Kidney (tissue), 14 donors: Measurements from ENCODE around the gene C4BPA. TPM values are rescaled to one million over a fixed set of nuclear protein-coding genes. Genes with fewer than 3 reads are reported as not detected.

Source experiments
- DNase-seq, 5 donors: peaks; one replicate each; pipeline ENCODE4 v3.0.0-alpha.2; 2013 to 2020
- FAIRE-seq: peaks from 2 replicates; lab custom pipeline; 2012; peaks lifted over from hg19 to GRCh38; lab: Jason Lieb, UNC
- H3K27ac ChIP-seq, 2 donors: one replicate each; pipeline ENCODE4 v1.7.0; 2013; ENCODE audit warnings: low read depth in 2 of 2, low read length in 2 of 2, inconsistent platforms in 1 of 2
- H3K27me3 ChIP-seq: one replicate; pipeline ENCODE4 v1.7.1; 2013; ENCODE audit warnings: low read length, inconsistent platforms; ENCODE audit not compliant: control insufficient read depth, insufficient read depth
- H3K36me3 ChIP-seq, 3 donors: one replicate each; pipeline versions ENCODE4 v1.7.0 to v1.7.1; 2013; ENCODE audit warnings: low read length in 3 of 3, control low read depth in 1 of 3, inconsistent platforms in 1 of 3; ENCODE audit not compliant: insufficient read depth in 3 of 3, control insufficient read depth in 2 of 3
- H3K4me1 ChIP-seq, 3 donors: one replicate each; pipeline versions ENCODE4 v1.7.0 to v1.7.1; 2013; ENCODE audit warnings: low read length in 3 of 3, inconsistent platforms in 1 of 3, low read depth in 1 of 3; ENCODE audit not compliant: control insufficient read depth in 2 of 3, insufficient read depth in 2 of 3
- H3K4me3 ChIP-seq, 3 donors: one replicate each; pipeline versions ENCODE4 v1.7.0 to v1.8.1; 2013; ENCODE audit warnings: low read length in 3 of 3, control low read depth in 1 of 3, inconsistent platforms in 1 of 3
- H3K9ac ChIP-seq, 3 donors: one replicate each; pipeline versions ENCODE4 v1.7.0 to v1.7.1; 2013; ENCODE audit warnings: low read length in 3 of 3, control low read depth in 1 of 3, inconsistent platforms in 1 of 3
- H3K9me3 ChIP-seq, 3 donors: one replicate each; pipeline versions ENCODE4 v1.7.0 to v1.7.1; 2013; ENCODE audit warnings: low read length in 3 of 3, control low read depth in 1 of 3, inconsistent platforms in 1 of 3; ENCODE audit not compliant: control insufficient read depth in 2 of 3, insufficient read depth in 1 of 3
- intact Hi-C: fragments of 100-400 bp; cut with DNase I; formaldehyde crosslinking; loops from one replicate; pipeline ENCODE4 v1.11.1; 2022
- polyA plus RNA-seq: library from polyadenylated mRNA; stranded (reverse); fragments of 350-450 nt; fragmentation: Illumina TruSeq; extraction: RNeasy Lipid Tissue Mini Kit (QIAGEN cat#74804); gene quantifications from one replicate; pipeline ENCODE4 v1.2.3, GENCODE V29; 2014; ENCODE audit warnings: low read depth, low replicate concordance; ENCODE audit not compliant: insufficient read depth
- total RNA-seq: library from RNA; stranded (reverse); fragmentation: NEBNext Ultra II Directional; extraction: Animal tissue kit (Norgen Biotek cat#: 25700); gene quantifications from one replicate; pipeline ENCODE4 v1.2.1, GENCODE V29; 2021
- TF ChIP-seq, protein P1 (sequence below): IDR thresholded peaks from 3 replicates; pipeline ENCODE4 v1.5.1; 2012; ENCODE audit warnings: mild to moderate bottlenecking, moderate library complexity, borderline replicate concordance; ENCODE audit not compliant: insufficient read depth; ENCODE audit errors: extremely low read depth
- donor health status: control.
- donor health status: control.
- donor health status: control.
- donor health status: control.
- donor health status: control.
- donor health status: DM: yes; HTN: yes; CAD: no.
- donor health status: Normal renal cell carcinoma (clear cell type).

Gene C4BPA
- total and polyA plus RNA-seq, 2 donors from 2014 or later = 45.7 TPM; not detected in 1

DNA sequence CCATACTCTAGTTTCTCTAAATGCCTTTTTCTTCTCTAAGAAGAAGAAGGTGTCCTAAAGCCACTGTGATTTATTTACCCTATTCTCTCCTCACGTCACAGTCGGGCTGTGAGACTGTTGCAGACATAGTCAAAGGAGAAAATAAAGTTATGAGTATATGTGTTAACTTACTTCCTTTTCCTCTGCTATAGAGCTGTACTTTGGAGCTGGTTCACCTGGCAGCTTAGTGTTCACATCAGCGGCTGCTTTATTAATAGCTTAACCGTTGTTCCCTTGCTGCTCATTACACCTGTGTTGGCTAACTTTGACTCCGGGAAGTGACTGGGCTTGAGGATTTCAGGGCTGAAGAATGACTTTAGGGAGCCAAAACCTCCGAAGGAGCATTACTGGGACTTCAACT, 47.4 kb upstream of the C4BPA start:
- peak overlapping the region in 2 of 3 donors; percentile 49 to 52 for H3K4me3 ChIP-seq
- no peak for FAIRE-seq
- TF ChIP-seq, protein P1, sequence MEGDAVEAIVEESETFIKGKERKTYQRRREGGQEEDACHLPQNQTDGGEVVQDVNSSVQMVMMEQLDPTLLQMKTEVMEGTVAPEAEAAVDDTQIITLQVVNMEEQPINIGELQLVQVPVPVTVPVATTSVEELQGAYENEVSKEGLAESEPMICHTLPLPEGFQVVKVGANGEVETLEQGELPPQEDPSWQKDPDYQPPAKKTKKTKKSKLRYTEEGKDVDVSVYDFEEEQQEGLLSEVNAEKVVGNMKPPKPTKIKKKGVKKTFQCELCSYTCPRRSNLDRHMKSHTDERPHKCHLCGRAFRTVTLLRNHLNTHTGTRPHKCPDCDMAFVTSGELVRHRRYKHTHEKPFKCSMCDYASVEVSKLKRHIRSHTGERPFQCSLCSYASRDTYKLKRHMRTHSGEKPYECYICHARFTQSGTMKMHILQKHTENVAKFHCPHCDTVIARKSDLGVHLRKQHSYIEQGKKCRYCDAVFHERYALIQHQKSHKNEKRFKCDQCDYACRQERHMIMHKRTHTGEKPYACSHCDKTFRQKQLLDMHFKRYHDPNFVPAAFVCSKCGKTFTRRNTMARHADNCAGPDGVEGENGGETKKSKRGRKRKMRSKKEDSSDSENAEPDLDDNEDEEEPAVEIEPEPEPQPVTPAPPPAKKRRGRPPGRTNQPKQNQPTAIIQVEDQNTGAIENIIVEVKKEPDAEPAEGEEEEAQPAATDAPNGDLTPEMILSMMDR = no peak
- H3K9me3 ChIP-seq = no peaks in the 10 kb centered on the region
- H3K36me3 ChIP-seq = peaks cover 0 to 12% (median 6%) of the 10 kb centered on the region in 3 donors
- DNase-seq = peak in 2 of 5 donors; percentile 40 to 53
- H3K27me3 ChIP-seq = no peaks in the 10 kb centered on the region
- H3K27ac ChIP-seq = peak overlapping the region; percentile 75 to 82
- intact Hi-C loops = no loop called here
- peaks cover 0 to 18% (median 15%) of the 10 kb centered on the region in 3 donors for H3K4me1 ChIP-seq
- H3K9ac ChIP-seq = peak overlapping the region in 1 of 3 donors; percentile 48

DNA sequence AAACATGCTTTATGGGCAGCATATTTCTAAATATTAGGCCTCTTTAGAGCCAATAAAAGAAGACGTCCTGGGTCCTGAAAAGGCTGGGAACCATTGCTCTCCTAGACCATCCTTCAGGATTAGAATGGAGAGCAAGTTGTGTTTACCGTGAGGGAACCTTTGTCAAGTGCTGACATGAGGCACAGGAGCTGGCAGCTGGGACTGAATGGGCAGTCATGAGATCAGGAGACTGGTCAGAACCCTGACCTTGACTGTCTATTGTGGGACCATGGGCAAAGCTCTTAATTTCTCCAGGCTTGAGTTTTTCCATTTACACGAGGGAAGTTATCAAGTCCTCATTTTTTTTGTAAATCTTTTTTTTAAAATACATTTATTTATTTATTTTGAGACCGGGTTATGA, 45.8 kb upstream of the C4BPA start:
- intact Hi-C loops = no loop called here
- Histone ChIP-seq H3K9ac (no peak overlapping the region), H3K4me1 (peaks cover 0 to 13% (median 12%) of the 10 kb centered on the region in 3 donors), H3K36me3 (peaks cover 2 to 28% (median 19%) of the 10 kb centered on the region in 3 donors), H3K27me3 (no peaks in the 10 kb centered on the region), H3K4me3 (no peak overlapping the region), H3K9me3 (no peaks in the 10 kb centered on the region), H3K27ac (no peak overlapping the region)
- DNase-seq (no peak), FAIRE-seq (no peak)
- TF ChIP-seq, protein P1 = no peak

DNA sequence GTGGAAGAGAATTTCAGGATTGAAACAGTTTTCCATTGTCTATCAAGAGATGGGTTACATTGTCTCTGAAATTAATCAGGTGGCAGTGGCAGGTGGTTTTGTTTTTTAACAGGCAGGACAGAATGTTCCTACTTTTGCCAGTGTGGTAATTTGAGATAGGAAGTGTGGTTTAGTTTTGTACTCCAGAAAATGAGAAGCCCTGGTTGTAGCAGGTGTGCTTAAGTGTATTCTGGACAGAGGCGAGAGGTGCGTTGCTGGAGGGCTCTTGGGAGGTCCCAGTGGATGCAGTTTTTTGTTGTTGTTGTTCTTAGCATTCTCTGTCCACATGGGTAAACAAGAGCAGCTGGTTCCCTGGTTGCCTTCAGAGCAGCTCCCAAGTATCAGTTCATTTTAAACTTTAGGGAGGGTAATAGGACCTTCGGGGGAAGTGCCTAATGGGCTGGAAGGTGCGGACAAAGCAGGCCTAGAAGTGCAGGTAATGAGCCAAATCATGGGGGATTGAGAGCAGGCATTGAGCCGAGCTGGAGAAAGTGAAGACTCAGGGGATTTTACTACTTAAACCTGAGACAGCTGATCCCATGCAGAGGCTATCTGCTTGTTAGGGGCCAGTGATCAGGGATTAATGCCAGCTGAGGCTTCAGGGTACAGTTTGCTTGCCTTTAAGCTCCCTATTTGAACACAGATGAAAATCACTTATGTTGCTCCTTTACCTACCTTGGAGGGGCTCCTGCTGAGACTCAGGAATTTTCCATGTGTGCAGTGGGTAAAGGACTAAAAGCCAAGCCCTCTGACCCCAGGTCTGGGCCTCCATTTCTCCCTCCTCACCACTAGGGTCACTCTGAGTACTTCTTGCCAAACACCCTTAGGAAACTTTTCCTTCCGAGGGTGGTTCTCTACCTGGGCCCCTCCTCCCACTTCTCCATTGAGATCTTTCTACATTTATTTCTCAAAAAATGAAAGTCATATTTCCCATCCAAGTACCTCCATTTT, 44.9 kb upstream of the C4BPA start:
- H3K27me3 ChIP-seq = no peaks in the 10 kb centered on the region
- H3K27ac ChIP-seq = peak overlapping the region in 1 of 2 donors; percentile 38
- intact Hi-C loops = no loop called here
- FAIRE-seq (no peak), DNase-seq (peak in 4 of 5 donors; percentile 51 to 83 (median 69))
- TF ChIP-seq, protein P1 = no peak
- H3K9me3 ChIP-seq = no peaks in the 10 kb centered on the region
- peaks cover 2 to 37% (median 28%) of the 10 kb centered on the region in 3 donors for H3K36me3 ChIP-seq
- H3K4me1 ChIP-seq = peaks cover 0 to 16% (median 12%) of the 10 kb centered on the region in 3 donors
- H3K9ac ChIP-seq = peak overlapping the region in 1 of 3 donors; percentile 7
- H3K4me3 ChIP-seq = no peak overlapping the region
